GM18868 (cell line): ENCODE results near the gene BTG3.

Experiments used
- ATAC-seq: cut with Tn5 transposase; IDR thresholded peaks from one replicate; pipeline ENCODE4 v1.9.1; 2021; ENCODE audit warnings: mild to moderate bottlenecking, moderate library complexity; ENCODE audit not compliant: unreplicated experiment

BTG3 gene

GRCh38 chr21:17612565-17613241 lies at the start of gene BTG3:
TSS of gene BTG3 (minus strand) at chr21:17612901. CDS start at chr21:17609144, 3,757 bp downstream.
- ATAC-seq = peak; percentile 78

- ATAC-seq = no peak
Observed at GRCh38 chr21:17660862-17661261, 48.2 kb upstream of the BTG3 start.

DNA sequence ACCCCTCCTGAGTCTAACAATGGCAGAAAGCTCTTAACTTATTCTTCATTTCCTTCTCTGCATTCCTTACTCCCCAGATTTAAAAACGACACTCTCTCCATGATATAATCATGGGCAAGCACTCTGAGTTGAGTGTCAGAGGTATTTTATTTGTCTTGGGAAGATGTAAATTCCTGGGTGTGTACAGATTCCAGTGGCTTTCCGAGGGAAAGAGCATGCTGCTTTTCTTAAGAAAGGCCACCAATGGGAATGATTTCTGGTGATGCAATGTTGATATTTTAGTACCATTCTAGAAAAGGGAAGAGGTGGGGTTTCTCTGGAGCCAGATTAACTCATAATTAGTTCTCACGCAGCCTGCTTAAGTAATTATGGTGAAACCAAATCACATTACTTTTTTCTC lies 47.8 kb upstream of the BTG3 start:
- ATAC-seq = no peak

- ATAC-seq = no peak
Observed at GRCh38 chr21:17658931-17659330, 46.2 kb upstream of the BTG3 start.

DNA sequence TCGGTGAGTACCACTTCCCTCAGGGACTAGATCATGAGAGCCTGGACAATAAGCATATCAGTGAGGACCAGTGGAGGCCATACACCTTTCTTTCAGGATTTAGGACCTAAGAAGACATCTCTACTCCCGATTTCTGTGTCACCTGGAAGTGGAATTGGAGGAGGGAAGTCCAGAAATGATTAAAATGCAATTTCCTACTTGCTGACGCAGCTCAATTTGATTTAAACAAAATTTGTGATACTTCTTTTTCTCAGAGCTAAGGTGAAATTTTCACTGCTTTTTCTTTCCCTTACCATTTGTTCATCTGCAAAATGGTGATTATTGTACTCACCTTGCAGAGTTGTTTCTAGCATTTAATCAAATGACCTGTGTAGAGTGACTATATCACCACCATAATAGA lies 38.8 kb upstream of the BTG3 start:
- ATAC-seq = no peak

DNA sequence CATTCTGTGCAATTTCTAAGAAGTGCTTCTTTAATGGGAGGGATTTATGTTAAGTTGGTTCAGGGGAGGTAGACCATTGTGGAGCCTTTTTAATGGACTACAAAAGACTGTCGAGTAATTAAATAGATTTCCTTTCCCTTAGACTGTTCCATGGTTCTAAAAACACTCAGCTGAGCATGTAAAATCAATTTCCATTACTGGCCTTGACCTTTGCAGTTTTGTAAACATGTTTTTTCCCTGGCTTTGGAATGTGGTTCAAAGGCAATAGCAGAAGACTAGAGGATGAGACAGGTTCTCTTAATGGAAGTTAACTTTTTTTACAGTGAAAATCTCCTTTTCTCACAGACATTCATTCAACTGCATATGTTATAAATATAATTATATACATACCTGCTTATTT lies 37.6 kb upstream of the BTG3 start:
- no peak for ATAC-seq

GRCh38 chr21:17646790-17647189 lies 34.1 kb upstream of the BTG3 start:
- ATAC-seq = no peak

DNA sequence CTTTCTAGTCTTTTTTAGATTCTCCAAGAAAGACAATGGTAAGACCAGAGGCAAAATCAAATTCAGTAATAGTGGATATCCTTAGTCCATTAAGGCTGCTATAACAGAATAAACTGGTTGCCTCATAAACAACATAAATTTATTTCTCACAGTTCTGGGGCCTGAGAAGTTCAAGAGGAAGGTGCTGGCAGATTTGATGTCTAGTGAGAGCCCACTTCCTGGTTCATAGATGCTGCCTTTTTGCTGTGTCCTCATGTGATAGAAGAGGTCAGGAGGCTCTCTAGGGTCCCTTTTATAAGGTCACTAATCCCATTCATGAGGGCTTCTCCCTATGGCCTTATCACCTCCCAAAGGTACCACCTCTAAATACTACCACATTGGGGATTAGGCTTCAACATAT lies 31.5 kb upstream of the BTG3 start:
- no peak for ATAC-seq

- ATAC-seq = no peak
Observed at GRCh38 chr21:17640821-17641220, 28.1 kb upstream of the BTG3 start.

- ATAC-seq = no peak
Observed at GRCh38 chr21:17636711-17637110, 24.0 kb upstream of the BTG3 start.

DNA sequence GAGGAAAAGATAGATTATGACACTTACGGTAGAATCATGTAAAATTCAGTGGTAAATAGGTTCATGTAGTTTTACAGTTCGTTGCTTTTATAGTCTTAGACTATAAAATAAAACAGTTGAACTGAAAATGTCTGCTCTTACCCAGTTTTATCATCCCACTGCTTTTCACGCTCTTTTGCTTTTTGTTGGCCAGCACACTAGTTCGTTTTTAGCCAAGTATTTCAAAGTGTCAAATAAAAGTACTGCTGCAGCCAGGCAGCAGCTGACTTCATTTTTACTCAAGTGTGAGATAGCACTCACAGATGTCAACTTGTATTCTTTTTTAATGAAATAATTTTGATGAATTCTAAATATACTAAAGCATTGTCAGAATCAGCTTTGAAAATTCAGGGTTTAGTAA lies 18.5 kb upstream of the BTG3 start:
- ATAC-seq = no peak

- no peak for ATAC-seq
Observed at GRCh38 chr21:17622018-17622417, 9.3 kb upstream of the BTG3 start.

GRCh38 chr21:17616831-17617230 lies 4.1 kb upstream of the BTG3 start:
- ATAC-seq = no peak

DNA sequence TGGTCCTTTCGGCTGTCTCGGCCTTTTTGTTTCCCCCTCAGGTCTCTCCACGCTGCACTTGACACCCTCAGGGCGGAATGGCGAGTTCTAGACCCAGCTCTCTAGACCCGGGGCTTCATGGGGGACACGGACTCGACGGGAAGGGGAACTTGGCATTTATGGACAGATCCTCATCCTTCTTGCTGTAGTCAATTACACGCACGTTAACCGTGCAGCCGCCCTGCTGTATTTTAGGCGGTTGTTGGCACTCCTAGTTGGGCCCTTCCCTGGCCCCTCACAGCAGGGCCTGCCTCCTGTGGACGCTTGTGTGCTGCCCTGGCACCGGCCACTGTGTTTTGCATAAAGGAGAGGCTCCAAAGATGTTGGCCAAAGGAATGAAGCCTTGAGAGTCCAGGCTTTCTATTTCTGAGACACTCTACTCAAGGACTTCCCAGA lies 558 bp upstream of the BTG3 start:
- no peak for ATAC-seq

- ATAC-seq = peak; percentile 4
Observed at GRCh38 chr21:17612023-17612564, 607 bp downstream of the BTG3 start.

- ATAC-seq = peak; percentile 61
Observed at GRCh38 chr21:17611414-17612022, 1.2 kb downstream of the BTG3 start.

GRCh38 chr21:17610911-17611310 lies 1.8 kb downstream of the BTG3 start:
- no peak for ATAC-seq

DNA sequence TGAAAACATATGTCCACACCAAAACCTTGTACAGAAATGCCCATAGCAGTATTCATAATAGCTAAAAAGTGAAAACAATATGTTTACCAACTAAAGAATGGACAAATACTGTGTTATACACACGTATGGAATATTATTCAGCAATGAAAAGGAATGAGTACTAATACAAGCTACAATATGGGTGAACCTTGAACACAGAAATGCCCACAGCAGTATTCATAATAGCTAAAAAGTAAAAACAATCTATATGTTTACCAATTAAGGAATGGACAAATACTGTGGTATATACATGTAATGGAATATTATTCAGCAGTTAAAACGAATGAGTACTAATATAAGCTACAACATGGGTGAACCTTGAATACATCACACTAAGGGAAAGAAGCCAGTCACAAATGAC lies 3.0 kb downstream of the BTG3 start:
- ATAC-seq = no peak

GRCh38 chr21:17607684-17608083 lies 5.0 kb downstream of the BTG3 start:
- no peak for ATAC-seq

DNA sequence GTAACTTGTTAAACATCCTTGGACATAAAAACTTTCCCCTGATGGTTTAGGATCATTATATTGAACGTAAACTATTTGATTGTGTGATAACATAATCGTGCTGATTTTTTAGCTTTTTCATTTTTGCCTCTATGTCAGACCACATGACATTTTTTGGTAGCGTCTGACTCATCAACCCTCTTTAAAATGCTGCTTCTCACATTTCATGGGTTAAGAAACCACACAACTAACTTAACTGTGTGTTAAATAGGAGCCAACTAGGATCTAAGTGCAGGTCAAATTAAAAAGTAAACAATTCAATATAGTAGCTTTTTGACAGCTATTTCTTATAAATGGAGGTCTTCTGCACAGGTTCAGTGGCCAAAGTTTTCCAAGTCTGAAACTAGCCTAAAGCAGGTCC lies 9.8 kb downstream of the BTG3 start:
- no peak for ATAC-seq

- ATAC-seq = peak; percentile 84
Observed at GRCh38 chr21:17598437-17598836, 14.3 kb downstream of the BTG3 start.

GRCh38 chr21:17597680-17598079 lies 15.0 kb downstream of the BTG3 start:
- peak; percentile 43 for ATAC-seq

DNA sequence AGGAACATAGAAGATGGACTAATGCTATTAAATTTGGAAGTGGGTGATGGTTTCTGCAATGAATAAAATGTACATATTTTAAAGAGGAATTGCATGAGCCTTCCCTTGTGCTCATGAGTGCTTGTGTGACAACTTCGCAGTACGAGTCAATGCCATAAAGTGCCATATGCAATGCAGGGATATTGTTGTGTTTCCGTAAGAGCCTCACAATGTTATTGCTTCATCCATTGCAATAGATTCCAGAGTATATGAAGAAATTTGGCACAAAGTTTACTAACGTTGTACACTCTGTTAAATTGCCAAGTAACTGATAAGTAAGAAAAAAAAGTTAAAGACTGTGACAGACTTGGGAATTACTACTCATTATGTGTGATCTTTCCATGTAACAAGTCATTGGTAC lies 22.3 kb downstream of the BTG3 start:
- ATAC-seq = no peak
